NCI-H2227 (cell line): ENCODE data around the gene DNAI7.

ENCODE experiments used
- DNase-seq: peaks from one replicate; lab custom pipeline; 2025; ENCODE audit not compliant: unreplicated experiment; lab: John Stamatoyannopoulos, UW

DNAI7 gene

DNA sequence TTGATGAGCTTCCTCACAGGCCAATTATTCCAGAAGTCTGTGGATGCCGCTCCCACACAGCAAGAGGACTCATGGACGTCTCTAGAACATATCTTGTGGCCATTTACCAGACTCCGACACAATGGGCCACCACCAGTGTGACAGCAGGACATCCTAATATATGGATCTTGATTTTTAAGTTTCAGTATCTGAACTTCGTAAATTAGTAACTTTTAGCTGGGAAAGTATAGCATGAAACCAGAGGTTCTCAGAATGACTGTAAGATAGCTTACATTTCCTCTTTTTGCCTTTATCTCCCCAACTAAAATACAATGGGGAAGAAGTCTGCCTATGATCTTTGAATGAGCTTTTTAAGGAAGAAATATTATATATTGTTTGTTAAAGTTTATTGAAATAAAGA is 87.0 kb downstream of the DNAI7 start:
- DNase-seq: no peak

DNA sequence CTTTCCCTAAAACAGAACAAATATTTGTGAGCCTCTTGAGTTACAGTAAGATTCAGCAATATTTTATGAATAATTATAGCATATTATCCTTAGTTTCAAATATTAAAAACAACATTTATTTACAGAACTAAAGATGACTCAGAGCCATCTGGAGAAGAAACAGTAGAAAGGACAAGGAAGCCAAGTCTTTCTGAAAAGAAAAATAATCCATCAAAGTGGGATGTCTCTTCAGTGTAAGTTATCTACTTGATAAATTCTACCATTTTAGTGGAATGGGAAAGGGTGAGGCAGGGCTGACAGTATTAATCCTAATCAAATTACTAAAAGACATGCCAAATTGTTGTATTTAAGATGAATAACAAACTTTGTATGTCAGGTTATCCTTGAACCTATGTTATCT is 88.1 kb downstream of the DNAI7 start:
- DNase-seq: no peak

DNA sequence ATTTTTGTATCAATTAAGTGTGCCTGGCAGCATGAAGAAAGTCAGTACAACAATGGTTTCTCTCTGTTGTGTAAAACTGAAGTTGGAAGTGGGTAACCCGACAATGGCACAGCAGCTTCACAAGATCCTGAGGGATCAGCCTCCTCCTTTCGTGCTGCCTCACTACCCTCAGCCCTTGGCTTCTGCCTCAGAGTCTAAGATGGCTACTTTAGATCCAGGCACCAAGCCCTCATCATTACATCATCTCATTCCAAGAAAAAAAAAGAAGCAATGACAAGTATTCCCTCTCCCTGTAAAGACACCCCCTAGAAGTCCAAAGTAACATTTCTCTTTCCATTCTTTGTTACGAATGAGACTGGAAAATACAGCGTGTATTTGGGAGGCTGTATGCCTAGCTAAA is 92.6 kb downstream of the DNAI7 start:
- no peak for DNase-seq

DNA sequence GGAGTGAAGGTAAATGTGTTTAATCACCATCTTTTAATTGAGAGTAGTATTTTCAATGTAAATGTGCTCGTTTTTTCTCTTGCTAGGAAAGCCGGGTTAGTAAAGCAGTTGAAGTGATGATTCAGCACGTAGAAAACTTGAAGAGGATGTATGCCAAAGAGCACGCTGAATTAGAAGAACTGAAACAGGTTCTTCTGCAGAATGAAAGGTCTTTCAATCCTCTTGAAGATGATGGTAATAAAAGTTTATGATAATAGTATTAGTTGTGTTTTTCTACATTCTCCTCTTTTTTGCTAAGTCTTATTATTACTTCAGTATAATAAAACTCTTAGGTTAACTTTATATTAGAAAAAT is 93.9 kb downstream of the DNAI7 start:
- DNase-seq: no peak

DNA sequence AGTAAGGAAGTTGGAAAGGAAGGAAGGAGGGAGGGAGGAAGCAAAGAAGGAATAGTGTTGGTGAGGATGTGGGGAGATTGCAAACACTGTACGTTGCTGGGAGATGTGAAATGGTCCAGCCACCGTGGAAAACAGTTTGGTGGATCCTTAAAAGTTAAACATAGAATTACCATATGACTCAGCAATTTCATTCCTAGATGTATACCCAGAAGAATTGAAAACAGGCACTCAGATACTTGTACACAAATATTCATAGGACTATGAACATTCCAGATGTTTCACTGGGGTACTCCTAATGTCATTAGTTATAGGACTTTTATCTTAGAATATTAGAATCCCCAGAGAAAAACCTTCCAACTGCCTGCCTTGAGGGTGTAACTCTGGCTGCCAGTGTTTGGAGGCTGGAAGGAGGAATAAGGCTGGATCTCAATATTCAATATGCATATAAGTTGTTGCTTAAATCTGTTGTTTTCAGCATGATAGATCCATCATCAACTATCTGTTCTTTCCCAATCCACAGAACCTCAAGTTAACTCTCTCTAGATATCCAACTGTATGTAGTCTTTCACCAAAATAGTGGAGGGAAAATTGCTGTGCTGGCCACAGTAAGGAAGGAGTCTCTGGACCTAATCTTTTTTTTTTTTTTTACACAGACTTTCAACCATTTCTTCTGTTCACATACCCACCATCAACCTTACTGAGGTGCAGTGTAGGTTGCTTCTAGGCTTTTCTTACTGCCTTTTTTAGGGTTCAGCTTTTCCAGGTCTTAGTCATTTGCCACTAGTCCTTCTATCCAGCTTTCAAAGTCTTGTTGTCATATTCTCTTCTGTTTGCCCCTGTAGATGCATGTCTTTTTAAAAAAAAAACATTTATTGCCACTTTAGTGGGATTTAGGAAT is 94.5 kb downstream of the DNAI7 start:
- DNase-seq: no peak

DNA sequence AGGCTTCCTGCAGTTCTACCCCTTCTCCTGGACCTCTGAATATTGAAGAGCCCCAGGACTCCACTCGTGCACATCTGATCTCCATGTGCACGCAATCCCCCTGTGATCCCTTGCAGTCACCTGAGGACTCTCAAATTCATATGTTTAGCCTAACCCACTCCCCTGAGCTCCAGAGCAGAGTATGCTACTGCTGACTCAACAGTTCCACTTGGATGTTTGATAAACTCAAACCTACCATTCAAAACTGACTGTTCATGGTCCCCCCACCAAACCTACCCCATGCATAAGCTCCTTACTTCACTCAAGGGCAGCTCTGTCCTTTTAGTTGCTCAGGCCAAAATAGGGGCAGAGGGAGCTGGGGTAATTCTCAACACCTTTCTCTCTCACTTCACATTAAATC is 96.0 kb downstream of the DNAI7 start:
- DNase-seq: no peak

DNA sequence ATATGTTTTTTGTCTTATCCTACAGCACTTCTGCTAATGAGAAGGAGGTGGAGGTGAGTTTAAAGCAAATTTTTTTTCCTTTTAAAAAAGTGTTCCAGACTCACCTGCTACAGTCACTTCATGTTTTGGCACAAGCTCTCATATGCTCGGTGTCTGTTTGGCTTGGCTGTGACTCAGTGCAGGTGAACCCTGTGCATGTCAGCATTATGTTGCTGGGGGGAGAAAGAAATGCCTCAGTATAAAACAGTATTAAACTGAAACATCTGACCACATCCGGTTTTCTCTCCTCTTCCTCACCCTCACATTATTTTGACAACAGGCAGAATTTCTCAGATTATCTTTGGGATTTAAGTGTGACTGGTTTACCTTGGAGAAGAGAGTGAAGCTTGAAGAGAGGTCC is 105.2 kb downstream of the DNAI7 start:
- DNase-seq: no peak

DNA sequence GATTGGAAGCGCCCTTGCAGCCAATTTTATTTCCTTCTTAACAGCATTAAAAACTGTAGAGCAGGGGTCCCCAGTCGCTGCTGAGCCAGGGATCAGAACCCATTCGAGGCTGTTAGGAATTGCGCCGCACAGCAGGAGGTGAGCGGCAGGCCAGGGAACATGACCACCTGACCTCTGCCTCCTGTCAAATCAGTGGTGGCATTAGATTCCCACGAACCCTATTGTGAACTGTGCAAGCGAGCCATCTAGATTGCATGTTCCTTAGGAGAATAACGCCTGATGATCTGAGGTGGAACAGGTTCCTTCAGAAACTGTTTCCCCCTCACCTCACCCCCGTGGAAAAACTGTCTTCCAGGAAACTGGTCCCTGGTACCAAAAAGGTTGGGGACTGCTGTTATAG is 107.4 kb downstream of the DNAI7 start:
- no peak for DNase-seq

DNA sequence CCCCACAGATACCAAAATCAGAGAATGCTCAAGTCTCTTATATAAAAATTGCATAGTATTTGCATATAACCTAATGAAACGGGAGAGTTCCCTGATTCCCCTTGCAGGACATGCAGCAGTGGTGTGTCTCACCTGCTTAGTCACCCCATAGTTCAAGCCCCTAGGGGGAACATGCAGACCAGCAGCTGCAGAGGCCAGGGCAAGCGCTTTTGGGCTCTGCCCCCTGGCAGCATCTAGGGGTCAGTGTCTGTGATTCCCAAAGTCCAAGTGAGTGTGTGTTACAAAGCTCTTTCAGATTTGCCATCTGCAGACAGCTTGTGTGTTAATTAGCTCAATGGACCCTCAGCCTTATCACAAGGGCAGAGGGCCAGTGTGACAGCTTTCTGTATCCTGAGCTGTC is 110.1 kb downstream of the DNAI7 start:
- no peak for DNase-seq

DNA sequence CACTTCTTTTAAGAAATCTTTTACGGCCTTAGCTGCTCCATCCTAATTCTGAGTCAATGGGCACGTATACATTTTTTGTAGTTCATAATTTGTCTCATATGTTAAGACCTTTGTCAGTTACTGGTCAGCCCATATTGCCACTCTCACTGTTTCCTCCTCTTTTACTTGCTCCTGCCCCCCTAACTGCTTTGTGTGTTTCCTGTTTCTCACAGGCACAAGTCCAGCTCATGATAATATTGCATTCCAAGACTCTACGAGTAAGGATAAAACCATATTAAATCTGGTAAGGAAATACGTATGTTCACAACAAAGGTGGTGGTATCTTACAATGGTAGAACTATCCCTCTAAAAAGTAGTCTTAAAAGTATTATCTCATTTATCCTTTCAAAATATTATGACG is 111.7 kb downstream of the DNAI7 start:
- no peak for DNase-seq

DNA sequence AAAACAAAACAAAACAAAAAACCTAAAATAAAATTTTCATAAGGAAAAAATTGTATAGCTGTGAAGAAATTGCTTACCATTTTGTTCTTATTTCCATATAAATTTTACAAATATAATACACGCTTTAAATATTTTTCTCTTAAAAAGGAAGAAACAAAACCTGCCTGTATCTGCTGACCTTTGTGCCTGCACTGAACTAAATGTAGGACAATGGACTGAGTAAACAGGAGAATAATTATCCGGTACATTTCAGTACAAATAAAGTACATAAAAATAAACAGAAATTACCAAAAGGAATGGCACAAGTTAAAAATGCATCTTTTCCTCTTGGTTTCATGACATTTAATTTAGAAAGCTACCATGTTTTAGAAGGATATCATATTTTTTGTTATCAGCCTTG is 112.3 kb downstream of the DNAI7 start:
- DNase-seq: no peak

DNA sequence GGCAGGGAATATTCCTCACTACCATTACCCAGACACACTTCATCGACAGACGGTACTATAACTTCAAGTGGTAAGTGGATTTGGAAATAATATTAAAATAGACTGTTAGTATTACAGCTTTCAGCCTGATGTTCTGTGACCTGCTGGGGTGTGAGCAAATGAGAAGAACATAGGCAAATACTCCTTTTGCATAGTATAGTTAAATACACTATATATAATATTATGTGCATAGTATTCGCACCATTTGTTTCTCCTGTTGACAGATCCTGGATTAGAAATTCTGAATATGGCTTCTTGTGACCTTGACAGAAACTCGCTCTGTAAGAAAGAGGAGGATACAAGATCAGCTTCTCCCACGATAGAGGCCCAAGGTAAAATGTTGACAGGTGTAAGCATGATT is 115.6 kb downstream of the DNAI7 start:
- DNase-seq: no peak

DNA sequence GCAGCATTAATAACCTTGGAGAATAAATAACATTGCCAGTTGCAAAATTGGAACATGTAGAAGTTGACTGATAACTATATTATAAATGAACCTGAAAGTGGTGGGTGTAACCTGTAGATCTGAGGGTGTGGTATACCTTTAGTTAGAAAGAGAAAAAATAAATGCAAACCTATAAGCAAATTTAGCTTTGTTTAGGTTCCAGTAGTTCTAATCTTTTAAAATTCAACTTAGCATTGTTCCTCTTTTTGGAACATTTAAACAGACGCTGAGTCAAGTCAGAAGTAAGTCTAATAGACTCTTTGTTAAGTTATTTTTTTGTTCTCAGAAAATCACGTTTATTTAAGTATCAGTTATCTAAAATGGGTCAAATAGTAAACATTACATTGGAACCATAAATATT is 120.0 kb downstream of the DNAI7 start:
- no peak for DNase-seq

DNA sequence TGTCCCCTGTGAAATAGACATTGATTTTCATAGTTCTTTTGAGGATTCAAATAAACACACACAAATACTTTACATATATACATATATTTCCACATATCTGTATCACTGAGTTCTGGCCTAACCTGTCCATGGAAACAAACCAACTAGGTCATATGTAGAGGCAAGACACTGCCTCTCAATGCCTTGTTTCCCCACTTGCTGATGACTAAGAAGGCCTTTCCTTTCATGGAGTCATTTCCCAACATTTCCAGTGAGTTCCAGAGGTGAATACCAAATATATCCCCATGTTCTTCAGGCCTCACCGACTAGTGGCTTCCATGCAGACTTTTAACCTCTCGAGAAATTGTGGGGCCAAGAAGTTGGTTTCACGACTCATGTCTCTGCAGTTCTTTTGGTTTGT is 120.8 kb downstream of the DNAI7 start:
- DNase-seq: no peak

DNA sequence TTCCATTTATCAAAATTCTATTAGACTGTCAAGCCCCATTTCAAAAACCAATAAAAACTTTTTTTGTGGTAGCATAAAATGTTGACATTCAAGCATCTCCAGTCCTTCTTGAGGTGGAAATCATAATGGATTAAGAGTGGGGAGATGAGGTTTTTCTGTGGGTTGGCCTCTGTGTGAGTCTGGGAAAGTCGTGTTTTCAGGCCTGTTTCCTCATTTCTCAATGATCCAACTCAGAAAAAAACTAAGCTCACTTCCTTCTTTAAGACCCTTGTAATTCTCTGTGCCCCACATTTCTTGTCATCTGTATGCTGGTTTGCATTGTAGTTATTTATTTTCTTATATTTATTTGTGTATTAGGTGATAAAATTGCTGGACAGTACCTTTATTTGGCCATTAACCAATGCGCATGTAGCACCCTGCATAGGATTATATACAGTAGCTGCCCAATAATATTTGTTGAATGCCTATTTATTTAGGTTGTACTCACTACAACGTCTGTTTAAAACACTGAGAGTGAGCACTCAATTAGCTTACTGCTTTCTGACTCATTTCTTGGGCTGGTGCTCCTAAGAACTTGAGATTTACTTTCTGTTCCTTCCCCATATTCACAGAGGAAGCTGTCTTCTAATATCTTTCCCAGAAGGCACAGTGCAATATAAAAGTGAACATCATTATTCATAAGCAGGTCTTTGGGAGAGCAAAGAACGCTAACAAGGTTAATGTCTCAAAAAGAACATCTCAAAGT is 121.9 kb downstream of the DNAI7 start:
- DNase-seq: no peak

DNA sequence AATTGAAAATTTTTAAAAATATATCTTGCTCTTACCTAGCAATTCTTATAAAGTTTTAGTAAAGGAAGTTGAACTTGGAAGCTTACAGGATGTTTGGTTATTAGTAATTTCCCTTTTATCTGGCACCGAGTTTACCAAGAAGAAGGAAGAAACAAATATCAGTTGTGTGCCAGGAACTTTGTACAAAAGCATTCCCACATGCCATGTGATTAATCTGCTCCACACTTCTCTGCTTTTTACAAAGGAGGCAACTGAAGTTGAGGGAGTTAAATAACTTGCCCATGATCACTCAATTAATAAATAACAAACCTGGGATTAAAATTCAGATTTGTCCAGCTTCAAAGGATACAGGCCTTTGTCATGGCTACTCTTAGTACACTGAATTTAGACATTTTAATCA is 123.6 kb downstream of the DNAI7 start:
- DNase-seq: no peak

DNA sequence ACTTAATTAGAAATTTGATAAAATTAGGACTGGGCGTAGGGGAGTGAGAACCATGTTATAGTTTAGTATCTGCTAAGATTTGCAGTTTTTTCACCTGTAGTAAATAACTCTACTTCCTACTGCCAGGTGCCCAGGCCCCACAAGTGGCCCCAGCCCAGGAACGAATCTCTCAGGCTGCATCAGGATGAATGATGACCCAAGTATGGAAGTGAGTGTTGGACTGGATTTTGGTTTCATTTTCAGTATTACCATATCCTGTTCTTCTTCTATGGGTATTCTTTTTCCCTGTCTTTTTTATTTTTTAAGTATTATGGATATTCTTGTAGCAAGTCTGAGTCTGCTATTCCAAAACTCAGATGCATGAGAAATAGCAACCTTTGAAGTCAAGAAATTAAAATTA is 125.7 kb downstream of the DNAI7 start:
- no peak for DNase-seq

DNA sequence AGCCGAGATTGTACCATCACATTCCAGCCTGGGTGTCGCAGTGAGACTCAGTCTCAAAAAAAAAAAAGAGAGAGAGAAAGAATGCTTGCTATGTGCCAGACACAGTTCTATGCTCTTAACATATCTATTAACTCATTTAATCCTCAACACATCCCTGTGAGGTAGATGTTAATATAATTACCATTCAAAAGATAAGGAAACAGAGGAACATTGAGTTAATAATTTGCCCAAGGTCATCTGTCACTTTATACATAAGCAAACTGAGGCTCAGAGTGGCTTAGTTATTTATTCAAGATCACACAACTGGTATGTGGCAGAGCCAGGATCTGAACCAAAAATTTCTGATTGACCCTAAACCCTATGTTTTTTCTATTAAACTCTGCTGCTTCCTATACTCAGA is 129.9 kb downstream of the DNAI7 start:
- DNase-seq: no peak

DNA sequence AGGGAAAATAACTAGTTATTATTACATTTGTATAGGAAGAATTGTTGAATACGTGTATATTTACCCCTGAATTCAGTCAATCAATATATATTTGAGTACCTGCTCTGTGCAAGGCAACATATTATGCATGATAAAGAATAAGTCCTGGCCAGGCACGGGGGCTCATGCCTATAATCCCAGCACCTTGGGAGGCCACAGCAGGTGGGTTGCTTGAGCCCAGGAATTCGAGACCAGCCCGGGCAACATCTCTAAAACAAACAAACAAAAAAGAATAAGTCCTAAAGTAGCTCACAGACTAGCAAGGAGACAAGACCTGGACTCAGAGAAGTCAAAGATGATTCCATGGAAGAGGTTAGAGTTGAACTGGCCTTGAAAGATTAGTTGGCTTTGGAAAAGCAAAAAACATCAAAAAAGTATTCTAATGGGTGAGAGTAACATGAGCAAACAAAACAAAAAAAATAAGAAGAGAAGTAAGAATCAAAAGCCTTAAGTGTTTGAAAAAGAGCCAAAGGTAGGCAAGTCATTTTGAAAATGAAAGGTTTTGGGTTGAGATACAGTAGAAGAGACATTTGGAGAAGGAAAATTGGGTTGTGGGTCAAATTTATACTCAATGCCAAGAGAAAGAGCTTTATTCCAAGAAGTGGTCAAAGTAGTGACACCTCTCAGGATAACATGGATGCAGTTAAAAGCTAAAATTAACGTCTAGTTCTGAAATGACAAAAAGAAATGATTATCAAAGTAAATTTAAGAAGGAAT is 130.9 kb downstream of the DNAI7 start:
- no peak for DNase-seq

DNA sequence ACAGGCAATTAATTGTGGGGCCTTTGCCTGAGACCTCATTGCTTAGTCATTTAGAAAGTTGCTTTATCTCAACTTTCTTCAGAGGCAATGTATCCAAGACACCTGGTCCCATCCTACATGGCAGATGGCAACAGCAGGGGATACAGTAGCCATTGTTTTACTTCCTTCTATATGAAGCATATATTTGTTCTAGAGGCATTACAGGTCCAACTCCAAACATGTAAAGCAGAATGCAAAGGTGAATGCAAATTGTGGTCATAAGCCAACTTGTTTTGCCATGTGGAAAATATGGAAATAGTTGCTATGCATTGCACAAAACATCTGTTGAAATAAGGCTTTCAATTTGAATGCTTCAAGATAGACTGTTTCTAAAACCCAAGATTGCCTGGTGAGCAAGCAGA is 136.3 kb downstream of the DNAI7 start:
- DNase-seq: no peak
